Measurements from ENCODE around the gene ACTL10. TPM values are rescaled to one million over a fixed set of nuclear protein-coding genes. Genes with fewer than 3 reads are reported as not detected.

The ACTL10 gene
- total RNA-seq, 2 experiments from 2014 or later, result 0.91 to 1.7 TPM

- no peak for ATAC-seq
- H3K4me3 Mint-ChIP-seq, result no peak overlapping the region
- DNase-seq, result no peak
- H3K27ac Mint-ChIP-seq, result no peak overlapping the region
- peaks cover 8% of the 10 kb centered on the region for H3K4me1 Mint-ChIP-seq
- CTCF ChIA-PET, result no interaction called here
- H3K9me3 Mint-ChIP-seq (ENCODE audit: low read depth), result no peaks in the 10 kb centered on the region
- intact Hi-C loops (cut with DNase I, micrococcal nuclease), result no loop called here
- POLR2A ChIA-PET, result no interaction called here
- no peaks in the 10 kb centered on the region for H3K27me3 Mint-ChIP-seq
- H3K36me3 Mint-ChIP-seq (ENCODE audit: low read depth), result no peaks in the 10 kb centered on the region
These were observed 8.2 kb upstream of the ACTL10 start for GRCh38 chr20:33658510-33658909.

- Mint-ChIP-seq H3K4me1 (peaks cover 6% of the 10 kb centered on the region), H3K27me3 (no peaks in the 10 kb centered on the region), H3K9me3 (ENCODE audit: low read depth) (no peaks in the 10 kb centered on the region), H3K27ac (no peak overlapping the region), H3K36me3 (ENCODE audit: low read depth) (no peaks in the 10 kb centered on the region), H3K4me3 (no peak overlapping the region)
- ChIA-PET CTCF (no interaction called here), POLR2A (no interaction called here)
- intact Hi-C loops (cut with DNase I, micrococcal nuclease), result no loop called here
- no peak for ATAC-seq
- DNase-seq, result no peak
These were observed 7.8 kb upstream of the ACTL10 start for GRCh38 chr20:33658929-33659328.

DNA sequence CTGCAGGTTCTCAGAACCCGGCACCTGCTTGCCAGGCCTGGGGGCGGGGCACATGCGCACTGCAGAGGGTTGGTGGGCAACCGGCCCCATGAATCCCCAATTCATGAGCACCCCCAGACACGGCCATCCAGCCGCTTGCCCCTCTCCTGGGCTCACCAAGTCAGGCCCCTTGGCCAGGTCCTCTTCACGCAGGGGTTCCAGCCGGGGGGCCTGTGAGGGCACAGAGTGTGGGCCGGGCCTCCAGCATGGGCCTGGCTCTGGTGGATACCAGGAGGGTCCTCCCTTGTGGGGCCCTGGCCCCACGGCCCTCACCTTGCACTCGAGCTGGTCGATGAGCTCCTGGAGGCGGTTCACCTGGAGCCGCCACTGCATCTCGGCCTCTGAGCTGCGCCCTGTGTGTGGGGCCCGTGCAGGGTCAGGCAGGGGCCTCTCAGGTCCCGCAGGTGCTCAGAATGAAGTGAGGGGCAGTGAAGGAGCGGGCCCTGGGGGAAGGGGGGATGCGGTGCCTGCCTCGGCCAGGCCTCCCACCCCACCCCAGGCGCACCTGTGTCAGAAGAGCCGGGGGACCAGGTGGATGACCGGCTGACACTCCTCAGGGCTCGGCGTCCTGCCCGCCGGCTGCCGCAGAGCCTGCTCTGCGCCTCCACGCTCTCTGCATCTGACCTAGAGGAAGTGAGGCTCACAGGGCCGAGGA lies 7.3 kb upstream of the ACTL10 start:
- ATAC-seq (no peak), DNase-seq (no peak)
- Mint-ChIP-seq H3K36me3 (ENCODE audit: low read depth) (no peaks in the 10 kb centered on the region), H3K27ac (no peak overlapping the region), H3K27me3 (no peaks in the 10 kb centered on the region), H3K4me3 (no peak overlapping the region), H3K4me1 (peaks cover 7% of the 10 kb centered on the region), H3K9me3 (ENCODE audit: low read depth) (no peaks in the 10 kb centered on the region)
- intact Hi-C loops (cut with DNase I, micrococcal nuclease), result loop anchor here in 1 of 2 experiments (10.0 kb wide), 1 partner anchor 105 kb away; no protein-coding TSS in a partner anchor
- POLR2A ChIA-PET, result no interaction called here
- CTCF ChIA-PET, result no interaction called here

GRCh38 chr20:33660035-33660684 lies 6.6 kb upstream of the ACTL10 start:
- Mint-ChIP-seq H3K27ac (no peak overlapping the region), H3K4me3 (no peak overlapping the region), H3K9me3 (ENCODE audit: low read depth) (no peaks in the 10 kb centered on the region), H3K27me3 (no peaks in the 10 kb centered on the region), H3K4me1 (peaks cover 14% of the 10 kb centered on the region), H3K36me3 (ENCODE audit: low read depth) (no peaks in the 10 kb centered on the region)
- ChIA-PET CTCF (no interaction called here), POLR2A (no interaction called here)
- intact Hi-C loops (cut with DNase I, micrococcal nuclease), result loop anchor here in 1 of 2 experiments (10.0 kb wide), 1 partner anchor 105 kb away; no protein-coding TSS in a partner anchor
- no peak for ATAC-seq
- no peak for DNase-seq

GRCh38 chr20:33660685-33661058 lies 6.1 kb upstream of the ACTL10 start:
- CTCF ChIA-PET, result no interaction called here
- H3K4me1 Mint-ChIP-seq, result peaks cover 17% of the 10 kb centered on the region
- H3K9me3 Mint-ChIP-seq (ENCODE audit: low read depth), result no peaks in the 10 kb centered on the region
- POLR2A ChIA-PET, result no interaction called here
- H3K36me3 Mint-ChIP-seq (ENCODE audit: low read depth), result peaks cover 2% of the 10 kb centered on the region
- H3K27ac Mint-ChIP-seq, result no peak overlapping the region
- no peak overlapping the region for H3K4me3 Mint-ChIP-seq
- ATAC-seq (no peak), DNase-seq (no peak)
- intact Hi-C loops (cut with DNase I, micrococcal nuclease), result loop anchor here in 1 of 2 experiments (10.0 kb wide), 1 partner anchor 106 kb away; no protein-coding TSS in a partner anchor
- H3K27me3 Mint-ChIP-seq, result no peaks in the 10 kb centered on the region

GRCh38 chr20:33662172-33662571 lies 4.6 kb upstream of the ACTL10 start, which contains the start of gene C20orf144:
Gene C20orf144 (plus strand): TSS chr20:33662327. CDS start chr20:33662346, 19 bp downstream.
- Mint-ChIP-seq H3K4me3 (peak within 1 kb of the TSS; percentile 78), H3K4me1 (peaks cover 25% of the 10 kb centered on the region), H3K36me3 (ENCODE audit: low read depth) (peaks cover 2% of the 10 kb centered on the region), H3K9me3 (ENCODE audit: low read depth) (no peaks in the 10 kb centered on the region), H3K27ac (peak within 1 kb of the TSS; percentile 81), H3K27me3 (no peaks in the 10 kb centered on the region)
- no peak for ATAC-seq
- no peak for DNase-seq
- intact Hi-C loops (cut with DNase I, micrococcal nuclease), result loop anchor here (2.0 to 10.0 kb wide), 2 partner anchors 59 to 107 kb away; partner anchors contain the start of gene PXMP4 (in 1 of the 2)
- ChIA-PET CTCF (interaction anchor here (0.8 to 9.8 kb wide), 2 partner anchors 9 to 19 kb away, joined by 3 to 91 read pairs; no protein-coding TSS in a partner anchor), POLR2A (no interaction called here)

GRCh38 chr20:33663161-33664084 lies 3.3 kb upstream of the ACTL10 start:
- Mint-ChIP-seq H3K27me3 (no peaks in the 10 kb centered on the region), H3K27ac (peak overlapping the region; percentile 86)

DNA sequence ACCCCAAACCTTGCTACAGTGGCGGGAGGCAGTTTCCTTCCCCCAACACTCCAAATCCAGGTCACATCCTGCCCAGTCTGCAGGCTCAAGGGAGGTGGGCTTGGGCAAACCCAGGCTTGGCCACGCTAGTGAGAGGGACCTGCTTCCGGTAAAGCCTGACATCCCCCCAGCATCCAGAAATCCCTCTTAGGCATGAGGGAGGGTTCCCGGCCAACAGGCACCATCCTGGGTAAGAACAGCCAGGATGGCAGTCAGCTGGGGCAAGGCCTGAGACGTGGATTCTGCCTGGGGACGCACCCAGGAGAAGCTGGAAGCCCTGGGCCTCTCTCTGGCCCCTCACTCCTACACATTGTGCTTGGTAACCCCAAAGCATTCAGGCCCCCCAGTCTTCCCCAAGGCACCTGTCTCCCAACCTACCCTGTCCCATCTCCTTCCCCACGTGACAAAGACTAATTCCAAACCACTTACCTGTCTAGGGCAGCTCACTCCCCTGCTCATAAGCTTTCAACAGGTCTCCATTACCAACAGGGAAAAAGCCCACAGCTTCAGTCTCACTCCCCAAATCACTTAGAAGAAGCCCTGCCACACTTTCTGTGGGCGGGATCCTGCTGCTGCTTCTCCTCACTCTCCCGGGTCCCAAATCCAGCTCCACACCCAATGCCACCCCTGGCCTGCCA lies 2.5 kb upstream of the ACTL10 start:
- no peak for DNase-seq
- ChIA-PET POLR2A (interaction anchor here (0.8 to 1.6 kb wide), 4 partner anchors 8 to 174 kb away, joined by 3 to 6 read pairs (median 4); partner anchors contain the start of gene CBFA2T2), CTCF (interaction anchor here (1.0 to 9.8 kb wide), 8 partner anchors 10 to 264 kb away, joined by 3 to 91 read pairs (median 7); partner anchors contain the start of gene PXMP4)
- Mint-ChIP-seq H3K9me3 (ENCODE audit: low read depth) (no peaks in the 10 kb centered on the region), H3K27me3 (no peaks in the 10 kb centered on the region), H3K27ac (peak overlapping the region; percentile 86), H3K4me3 (peak overlapping the region; percentile 78), H3K4me1 (peaks cover 31% of the 10 kb centered on the region), H3K36me3 (ENCODE audit: low read depth) (peaks cover 5% of the 10 kb centered on the region)
- intact Hi-C loops (cut with DNase I, micrococcal nuclease), result loop anchor here in 1 of 2 experiments (10.0 kb wide), 1 partner anchor 109 kb away; no protein-coding TSS in a partner anchor
- no peak for ATAC-seq

More at GRCh38 chr20:33663161-33664084, 3.3 kb upstream of the ACTL10 start:
- ATAC-seq (peak; percentile 75), DNase-seq (peak; percentile 94)
- intact Hi-C loops (cut with DNase I, micrococcal nuclease), result loop anchor here (1.0 to 10.0 kb wide), 5 partner anchors 57 to 173 kb away; partner anchors contain the start of genes CBFA2T2 (in 1 of the 2), CHMP4B (in 1 of the 2) and PXMP4 (in 1 of the 2)
- Mint-ChIP-seq H3K36me3 (ENCODE audit: low read depth) (peaks cover 4% of the 10 kb centered on the region), H3K4me1 (peaks cover 30% of the 10 kb centered on the region), H3K4me3 (peak overlapping the region; percentile 78), H3K9me3 (ENCODE audit: low read depth) (no peaks in the 10 kb centered on the region)
- CTCF ChIA-PET, result interaction anchor here (0.6 to 9.8 kb wide), 9 partner anchors 9 to 263 kb away, joined by 3 to 91 read pairs (median 5); partner anchors contain the start of gene PXMP4
- POLR2A ChIA-PET, result interaction anchor here (1.3 to 1.6 kb wide), 2 partner anchors 16 to 173 kb away, joined by 3 to 6 read pairs; partner anchors contain the start of gene CBFA2T2

- ChIA-PET POLR2A (interaction anchor here (0.7 to 1.5 kb wide), 4 partner anchors 8 to 56 kb away, joined by 3 to 4 read pairs (median 4); no protein-coding TSS in a partner anchor), CTCF (interaction anchor here (1.0 to 9.8 kb wide), 8 partner anchors 10 to 264 kb away, joined by 3 to 91 read pairs (median 7); partner anchors contain the start of gene PXMP4)
- ATAC-seq (no peak), DNase-seq (peak; percentile 57)
- Mint-ChIP-seq H3K4me3 (peak overlapping the region; percentile 78), H3K9me3 (ENCODE audit: low read depth) (no peaks in the 10 kb centered on the region), H3K4me1 (peaks cover 31% of the 10 kb centered on the region), H3K27ac (peak overlapping the region; percentile 86), H3K27me3 (no peaks in the 10 kb centered on the region), H3K36me3 (ENCODE audit: low read depth) (peaks cover 5% of the 10 kb centered on the region)
- intact Hi-C loops (cut with DNase I, micrococcal nuclease), result loop anchor here (5.0 to 10.0 kb wide), 4 partner anchors 68 to 328 kb away; partner anchors contain the start of genes RALY (in 1 of the 2), SNTA1 (in 1 of the 2) and ZNF341 (in 1 of the 2)
These were observed 2.0 kb upstream of the ACTL10 start for GRCh38 chr20:33664762-33665144.

- Mint-ChIP-seq H3K4me3 (peak overlapping the region; percentile 75), H3K4me1 (peaks cover 31% of the 10 kb centered on the region), H3K36me3 (ENCODE audit: low read depth) (peaks cover 5% of the 10 kb centered on the region), H3K9me3 (ENCODE audit: low read depth) (no peaks in the 10 kb centered on the region), H3K27me3 (no peaks in the 10 kb centered on the region), H3K27ac (peak overlapping the region; percentile 77)
- POLR2A ChIA-PET, result interaction anchor here (0.8 to 1.3 kb wide), 6 partner anchors 10 to 177 kb away, joined by 3 to 5 read pairs (median 3); partner anchors contain the start of genes CBFA2T2 and PXMP4
- intact Hi-C loops (cut with DNase I, micrococcal nuclease), result loop anchor here (1.0 to 10.0 kb wide), 7 partner anchors 15 to 325 kb away; partner anchors contain the start of genes ZNF341 (in 2 of the 2), CBFA2T2 (in 1 of the 2), RALY (in 1 of the 2) and SNTA1 (in 1 of the 2)
- ATAC-seq (peak; percentile 7), DNase-seq (peak; percentile 67)
- CTCF ChIA-PET, result interaction anchor here (0.6 to 9.8 kb wide), 19 partner anchors 8 to 266 kb away, joined by 3 to 91 read pairs (median 4); partner anchors contain the start of genes CDK5RAP1, PXMP4 and SNTA1
These were observed 517 bp downstream of the ACTL10 start for GRCh38 chr20:33667245-33667675.
